ENCODE results near the gene CAMKK1. TPM values are rescaled to one million over a fixed set of nuclear protein-coding genes. Genes with fewer than 3 reads are reported as not detected.

Gene CAMKK1
- total and polyA plus RNA-seq, 7 donors: 0.91 to 2.3 (median 1.5) TPM

DNA sequence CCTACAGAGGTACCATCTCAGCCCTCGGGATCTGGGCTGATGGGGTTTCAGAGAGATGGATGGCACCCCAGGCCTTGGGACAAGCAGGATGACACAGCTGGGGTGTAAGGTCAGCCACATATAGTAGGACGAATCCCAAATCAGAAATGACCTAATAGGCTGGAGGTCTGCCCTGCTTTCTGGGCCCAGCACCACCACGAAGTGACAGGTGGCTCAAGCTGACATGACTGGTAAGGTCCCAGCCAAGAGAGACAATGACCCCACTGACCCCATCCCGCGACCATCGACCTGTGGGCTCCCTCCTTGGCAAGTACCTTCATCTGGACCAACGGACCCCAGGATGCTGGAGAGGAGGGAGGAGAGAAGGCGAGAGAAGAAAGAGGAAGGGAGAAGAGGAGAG is 15.6 kb downstream of the CAMKK1 start:
- intact Hi-C loops (cut with DNase I): no loop called here
- peak overlapping the region; percentile 58 for H3K27ac ChIP-seq
- TF ChIP-seq, protein P1, sequence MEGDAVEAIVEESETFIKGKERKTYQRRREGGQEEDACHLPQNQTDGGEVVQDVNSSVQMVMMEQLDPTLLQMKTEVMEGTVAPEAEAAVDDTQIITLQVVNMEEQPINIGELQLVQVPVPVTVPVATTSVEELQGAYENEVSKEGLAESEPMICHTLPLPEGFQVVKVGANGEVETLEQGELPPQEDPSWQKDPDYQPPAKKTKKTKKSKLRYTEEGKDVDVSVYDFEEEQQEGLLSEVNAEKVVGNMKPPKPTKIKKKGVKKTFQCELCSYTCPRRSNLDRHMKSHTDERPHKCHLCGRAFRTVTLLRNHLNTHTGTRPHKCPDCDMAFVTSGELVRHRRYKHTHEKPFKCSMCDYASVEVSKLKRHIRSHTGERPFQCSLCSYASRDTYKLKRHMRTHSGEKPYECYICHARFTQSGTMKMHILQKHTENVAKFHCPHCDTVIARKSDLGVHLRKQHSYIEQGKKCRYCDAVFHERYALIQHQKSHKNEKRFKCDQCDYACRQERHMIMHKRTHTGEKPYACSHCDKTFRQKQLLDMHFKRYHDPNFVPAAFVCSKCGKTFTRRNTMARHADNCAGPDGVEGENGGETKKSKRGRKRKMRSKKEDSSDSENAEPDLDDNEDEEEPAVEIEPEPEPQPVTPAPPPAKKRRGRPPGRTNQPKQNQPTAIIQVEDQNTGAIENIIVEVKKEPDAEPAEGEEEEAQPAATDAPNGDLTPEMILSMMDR (IDR thresholded peaks at IDR 0.05): no peak
- WGBS, 3 donors: 11 to 39% (median 26%) methylated on average over 8 of the region's 8 CpGs
- H3K36me3 ChIP-seq (ENCODE audit: insufficient read depth in 1 of 2, low read depth in 1 of 2): peaks cover 0 to 22% of the 10 kb centered on the region in 2 donors
- no peaks in the 10 kb centered on the region for H3K27me3 ChIP-seq (ENCODE audit: insufficient read depth in 3 of 3, low read length in 2 of 3)
- peak; percentile 48 to 90 (median 84) for ATAC-seq
- peaks cover 26% of the 10 kb centered on the region for H3K4me1 ChIP-seq
- no peak overlapping the region for H3K4me3 ChIP-seq
- H3K9me3 ChIP-seq: no peaks in the 10 kb centered on the region
- no peak for DNase-seq

GRCh38 chr17:3875317-3875716 is 17.5 kb downstream of the CAMKK1 start:
- no peak for ATAC-seq
- H3K27ac ChIP-seq: no peak overlapping the region
- peaks cover 26% of the 10 kb centered on the region for H3K4me1 ChIP-seq
- TF ChIP-seq, protein P1 (IDR thresholded peaks at IDR 0.05): no peak
- no peak overlapping the region for H3K4me3 ChIP-seq
- intact Hi-C loops (cut with DNase I): no loop called here
- no peaks in the 10 kb centered on the region for H3K27me3 ChIP-seq (ENCODE audit: insufficient read depth in 3 of 3, low read length in 2 of 3)
- H3K36me3 ChIP-seq (ENCODE audit: insufficient read depth in 1 of 2, low read depth in 1 of 2): peaks cover 0 to 28% of the 10 kb centered on the region in 2 donors
- H3K9me3 ChIP-seq: no peaks in the 10 kb centered on the region
- 91 to 95% (median 93%) methylated on average over 7 of the region's 7 CpGs for whole genome bisulfite sequencing, 3 donors
- no peak for DNase-seq

GRCh38 chr17:3873862-3874261 is 19.0 kb downstream of the CAMKK1 start:
- no peaks in the 10 kb centered on the region for H3K9me3 ChIP-seq
- ATAC-seq: no peak
- intact Hi-C loops (cut with DNase I): no loop called here
- no peak overlapping the region for H3K27ac ChIP-seq
- no peak overlapping the region for H3K4me3 ChIP-seq
- peaks cover 0 to 28% of the 10 kb centered on the region in 2 donors for H3K36me3 ChIP-seq (ENCODE audit: insufficient read depth in 1 of 2, low read depth in 1 of 2)
- TF ChIP-seq, protein P1 (IDR thresholded peaks at IDR 0.05): no peak
- H3K27me3 ChIP-seq (ENCODE audit: insufficient read depth in 3 of 3, low read length in 2 of 3): no peaks in the 10 kb centered on the region
- H3K4me1 ChIP-seq: peaks cover 16% of the 10 kb centered on the region
- no peak for DNase-seq
- 90 to 96% (median 94%) methylated on average over 10 of the region's 10 CpGs for WGBS, 3 donors

GRCh38 chr17:3870871-3871306 is 22.0 kb downstream of the CAMKK1 start:
- no peak overlapping the region for H3K4me3 ChIP-seq
- no peak overlapping the region for H3K27ac ChIP-seq
- intact Hi-C loops (cut with DNase I): no loop called here
- peaks cover 0 to 28% of the 10 kb centered on the region in 2 donors for H3K36me3 ChIP-seq (ENCODE audit: insufficient read depth in 1 of 2, low read depth in 1 of 2)
- ATAC-seq (no peak), DNase-seq (no peak)
- H3K9me3 ChIP-seq: no peaks in the 10 kb centered on the region
- TF ChIP-seq, protein P1 (IDR thresholded peaks at IDR 0.05): no peak
- 67 to 69% (median 68%) methylated on average over 11 of the region's 11 CpGs for WGBS, 3 donors
- H3K27me3 ChIP-seq (ENCODE audit: insufficient read depth in 3 of 3, low read length in 2 of 3): no peaks in the 10 kb centered on the region
- H3K4me1 ChIP-seq: no peaks in the 10 kb centered on the region

GRCh38 chr17:3867606-3868005 is 25.2 kb downstream of the CAMKK1 start:
- intact Hi-C loops (cut with DNase I): no loop called here
- Histone ChIP-seq H3K4me3 (no peak overlapping the region), H3K27me3 (ENCODE audit: insufficient read depth in 3 of 3, low read length in 2 of 3) (peaks cover 0 to 6% (median 0%) of the 10 kb centered on the region in 3 donors), H3K36me3 (ENCODE audit: insufficient read depth in 1 of 2, low read depth in 1 of 2) (peaks cover 0 to 11% of the 10 kb centered on the region in 2 donors), H3K4me1 (no peaks in the 10 kb centered on the region), H3K9me3 (no peaks in the 10 kb centered on the region), H3K27ac (no peak overlapping the region)
- TF ChIP-seq, protein P1 (IDR thresholded peaks at IDR 0.05): no peak
- no peak for DNase-seq
- 80 to 86% (median 81%) methylated on average over 10 to 11 of the region's 11 CpGs for WGBS, 3 donors
- no peak for ATAC-seq
